Small intestine (tissue), 7 donors: ENCODE data around the gene RNF11. TPM values are rescaled to one million over a fixed set of nuclear protein-coding genes. Genes with fewer than 3 reads are reported as not detected.

Source experiments
- DNase-seq, 2 donors: peaks; one replicate each; pipeline versions ENCODE4 v3.0.0 to v3.0.0-alpha.2; 2013
- FAIRE-seq: peaks from 2 replicates; lab custom pipeline; 2012; peaks lifted over from hg19 to GRCh38; lab: Jason Lieb, UNC
- H3K27ac ChIP-seq, 3 donors: one replicate each; pipeline ENCODE4 v1.5.1; 2013; ENCODE audit warnings: low read length in 2 of 3, mild to moderate bottlenecking in 2 of 3, control low read depth in 1 of 3, inconsistent platforms in 1 of 3, low read depth in 1 of 3, moderate library complexity in 1 of 3
- H3K27me3 ChIP-seq, 3 donors: one replicate each; pipeline ENCODE4 v1.6.1; 2013; ENCODE audit warnings: low read length in 3 of 3, inconsistent platforms in 1 of 3; ENCODE audit not compliant: control insufficient read depth in 3 of 3, insufficient read depth in 3 of 3
- H3K36me3 ChIP-seq, 3 donors: one replicate each; pipeline ENCODE4 v1.6.1; 2013; ENCODE audit warnings: low read length in 3 of 3, inconsistent platforms in 1 of 3, low read depth in 1 of 3, mild to moderate bottlenecking in 1 of 3, moderate library complexity in 1 of 3; ENCODE audit not compliant: control insufficient read depth in 3 of 3, insufficient read depth in 2 of 3
- H3K4me1 ChIP-seq, 3 donors: one replicate each; pipeline ENCODE4 v1.6.1; 2013; ENCODE audit warnings: low read length in 2 of 3, inconsistent platforms in 1 of 3, low read depth in 1 of 3, mild to moderate bottlenecking in 1 of 3, moderate library complexity in 1 of 3; ENCODE audit not compliant: control insufficient read depth in 3 of 3, insufficient read depth in 2 of 3
- H3K4me3 ChIP-seq, 3 donors: one replicate each; pipeline ENCODE4 v1.5.1; 2013; ENCODE audit warnings: low read length in 3 of 3, control low read depth in 1 of 3, inconsistent platforms in 1 of 3, low read depth in 1 of 3, mild to moderate bottlenecking in 1 of 3, moderate library complexity in 1 of 3
- H3K9me3 ChIP-seq, 2 donors: one replicate each; pipeline ENCODE4 v1.6.1; 2013; ENCODE audit warnings: low read depth in 1 of 2, low read length in 1 of 2; ENCODE audit not compliant: control insufficient read depth in 2 of 2, insufficient read depth in 1 of 2
- WGBS, 3 donors: extraction: QIAGEN DNeasy Blood & Tissue Kit; methylation state at CpG; one replicate each; pipeline ENCODE4 v1.1.7; 2013; 5-methylcytosine and 5-hydroxymethylcytosine counted together
- polyA plus RNA-seq, 4 donors: library from polyadenylated mRNA; stranded (reverse) in 3 of 4; unstranded in 1 of 4; fragments of 200-250 nt in 3 of 4; fragments of 120-200 nt in 1 of 4; gene quantifications; one replicate each; pipeline versions ENCODE4 v1.2.1 to v1.2.3, GENCODE V29; 2013
- donor health status: healthy with polysubstance abuse.
- donor health status: control.
- donor health status: control.
- donor health status: Bipolar disorder and iron deficiency.
- donor health status: healthy.

RNF11 gene
- polyA plus RNA-seq, 4 donors: 41.9 to 88.6 (median 76.7) TPM

GRCh38 chr1:51316846-51317120 is 80.7 kb downstream of the RNF11 start:
- H3K4me3 ChIP-seq: no peak overlapping the region
- H3K27me3 ChIP-seq: no peaks in the 10 kb centered on the region
- H3K36me3 ChIP-seq: peaks cover 0 to 26% (median 0%) of the 10 kb centered on the region in 3 donors
- DNase-seq (no peak), FAIRE-seq (no peak)
- 39 to 68% (median 49%) methylated on average over 4 of the region's 4 CpGs for WGBS, 3 donors
- H3K9me3 ChIP-seq: no peaks in the 10 kb centered on the region
- no peak overlapping the region for H3K27ac ChIP-seq
- peaks cover 0 to 50% (median 7%) of the 10 kb centered on the region in 3 donors for H3K4me1 ChIP-seq

DNA sequence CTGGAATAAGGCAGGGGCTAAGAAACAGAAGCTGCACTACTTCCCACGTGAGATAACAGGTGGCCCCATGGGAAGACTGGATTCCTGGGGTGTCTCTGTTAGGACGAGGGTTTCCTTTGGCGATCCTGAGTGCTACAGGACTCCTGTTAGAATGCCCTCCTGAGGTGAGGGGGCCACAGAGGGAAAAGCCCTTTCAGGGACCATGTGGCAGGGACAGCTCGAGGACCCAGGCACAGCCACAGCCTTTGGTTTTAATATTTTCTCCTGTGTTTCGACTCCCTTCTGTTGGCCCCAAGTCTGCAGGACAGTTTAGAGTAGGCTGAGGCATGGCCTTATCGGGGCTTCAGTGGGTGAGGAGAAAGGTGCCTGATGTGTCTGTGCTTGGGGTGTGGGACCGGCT is 81.7 kb downstream of the RNF11 start:
- DNase-seq: no peak
- Histone ChIP-seq H3K9me3 (no peaks in the 10 kb centered on the region), H3K27ac (no peak overlapping the region), H3K36me3 (peaks cover 0 to 19% (median 0%) of the 10 kb centered on the region in 3 donors), H3K4me3 (no peak overlapping the region), H3K4me1 (peaks cover 0 to 49% (median 7%) of the 10 kb centered on the region in 3 donors), H3K27me3 (no peaks in the 10 kb centered on the region)
- WGBS, 3 donors: 91 to 97% (median 93%) methylated on average over 7 of the region's 7 CpGs
- no peak for FAIRE-seq

GRCh38 chr1:51320967-51321923 is 85.2 kb downstream of the RNF11 start:
- peak in 1 of 2 donors; percentile 69 for DNase-seq
- no peaks in the 10 kb centered on the region for H3K9me3 ChIP-seq
- FAIRE-seq: no peak
- peaks cover 0 to 15% (median 0%) of the 10 kb centered on the region in 3 donors for H3K4me1 ChIP-seq
- 68 to 81% (median 81%) methylated on average over 11 of the region's 11 CpGs for WGBS, 3 donors
- H3K27ac ChIP-seq: peak overlapping the region in 1 of 3 donors; percentile 2
- H3K36me3 ChIP-seq: peaks cover 0 to 18% (median 0%) of the 10 kb centered on the region in 3 donors
- H3K4me3 ChIP-seq: no peak overlapping the region
- no peaks in the 10 kb centered on the region for H3K27me3 ChIP-seq

DNA sequence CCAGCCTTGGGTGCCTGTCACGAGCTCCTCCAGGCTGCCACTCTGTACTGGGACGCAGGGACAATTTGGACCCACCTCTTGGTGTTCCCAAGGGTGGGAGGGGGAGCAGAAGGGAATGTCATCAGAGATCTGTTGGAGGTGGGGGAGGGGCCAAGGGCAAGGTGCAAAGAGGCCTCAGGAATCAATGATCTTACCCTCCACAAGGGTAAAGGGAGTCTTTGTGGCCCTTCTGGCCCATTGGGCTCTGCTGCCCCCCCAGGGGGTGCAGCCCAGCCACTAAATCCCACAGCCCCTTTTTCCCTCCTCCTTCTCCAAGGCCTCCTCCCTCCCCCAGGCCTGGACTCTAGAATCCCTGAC is 85.8 kb downstream of the RNF11 start:
- FAIRE-seq (no peak), DNase-seq (peak in 1 of 2 donors; percentile 36)
- Histone ChIP-seq H3K9me3 (no peaks in the 10 kb centered on the region), H3K27me3 (no peaks in the 10 kb centered on the region), H3K4me3 (no peak overlapping the region), H3K36me3 (peaks cover 0 to 18% (median 0%) of the 10 kb centered on the region in 3 donors), H3K4me1 (peaks cover 0 to 9% (median 0%) of the 10 kb centered on the region in 3 donors), H3K27ac (no peak overlapping the region)
- 86 to 97% (median 95%) methylated on average over 2 of the region's 2 CpGs for WGBS, 3 donors

- H3K27ac ChIP-seq: no peak overlapping the region
- DNase-seq (no peak), FAIRE-seq (no peak)
- peaks cover 0 to 5% (median 0%) of the 10 kb centered on the region in 3 donors for H3K4me1 ChIP-seq
- no peak overlapping the region for H3K4me3 ChIP-seq
- no peaks in the 10 kb centered on the region for H3K9me3 ChIP-seq
- WGBS, 3 donors: 85 to 96% (median 92%) methylated on average over 4 of the region's 4 CpGs
- H3K27me3 ChIP-seq: no peaks in the 10 kb centered on the region
- peaks cover 0 to 18% (median 0%) of the 10 kb centered on the region in 3 donors for H3K36me3 ChIP-seq
Measured at GRCh38 chr1:51322417-51323101, 86.5 kb downstream of the RNF11 start.

Other genes starting within 250 kb of the RNF11 start
- gene C1orf185, start 134.0 kb upstream of the RNF11 start, polyA plus RNA-seq: not detected
- 10 to 100 TPM in 3 of 4 donors, 1 to 10 TPM in 1; 9.3 to 30.3 (median 12.8) TPM for gene TTC39A, start 94.3 kb downstream of the RNF11 start, polyA plus RNA-seq